Measurements from ENCODE around the gene C19orf85.

The C19orf85 gene

DNA sequence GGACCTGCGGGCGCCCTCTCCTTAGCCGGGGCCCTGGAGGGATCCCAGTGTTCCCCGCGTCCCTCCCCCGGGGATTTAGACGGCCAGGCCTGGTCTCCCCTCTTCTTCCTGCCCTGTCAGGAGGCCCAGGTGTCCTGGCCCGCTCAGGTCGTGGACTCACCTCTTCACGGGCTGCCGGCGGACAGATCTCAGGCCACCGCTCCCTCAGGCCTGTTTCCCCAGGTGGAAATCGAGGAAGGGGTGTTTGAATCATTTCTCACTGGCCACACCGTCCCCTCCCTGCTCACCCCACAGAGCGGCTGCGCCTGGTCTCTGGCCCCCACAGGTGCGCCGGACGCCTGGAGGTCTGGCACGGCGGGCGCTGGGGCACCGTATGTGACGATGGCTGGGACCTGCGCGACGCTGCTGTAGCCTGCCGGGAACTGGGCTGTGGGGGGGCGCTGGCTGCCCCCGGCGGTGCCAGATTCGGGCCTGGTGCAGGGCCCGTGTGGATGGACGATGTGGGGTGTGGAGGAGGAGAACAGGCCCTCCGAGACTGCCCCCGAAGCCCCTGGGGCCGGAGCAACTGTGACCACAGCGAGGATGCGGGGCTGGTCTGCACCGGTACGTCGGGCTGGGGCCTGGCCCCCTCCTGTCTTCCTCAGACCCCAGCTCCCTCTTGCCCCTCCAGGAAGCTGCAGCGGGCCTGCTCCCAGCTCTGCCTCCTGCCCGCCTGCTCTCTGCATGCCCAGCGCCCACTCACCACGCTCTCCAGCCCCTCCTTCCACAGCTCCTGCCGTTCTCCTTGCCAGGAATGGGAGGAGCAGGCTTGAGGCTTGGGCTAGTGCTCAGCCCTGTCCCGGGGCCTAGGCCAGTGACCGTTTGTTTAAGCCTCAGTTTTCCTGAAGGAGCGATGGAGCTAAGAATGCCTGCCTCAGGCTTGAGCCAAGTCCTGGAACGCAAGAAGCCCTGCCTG, 26.2 kb upstream of the C19orf85 start:
- H3K4me3 ChIP-seq (ENCODE audit: low read length), result no peak overlapping the region

DNA sequence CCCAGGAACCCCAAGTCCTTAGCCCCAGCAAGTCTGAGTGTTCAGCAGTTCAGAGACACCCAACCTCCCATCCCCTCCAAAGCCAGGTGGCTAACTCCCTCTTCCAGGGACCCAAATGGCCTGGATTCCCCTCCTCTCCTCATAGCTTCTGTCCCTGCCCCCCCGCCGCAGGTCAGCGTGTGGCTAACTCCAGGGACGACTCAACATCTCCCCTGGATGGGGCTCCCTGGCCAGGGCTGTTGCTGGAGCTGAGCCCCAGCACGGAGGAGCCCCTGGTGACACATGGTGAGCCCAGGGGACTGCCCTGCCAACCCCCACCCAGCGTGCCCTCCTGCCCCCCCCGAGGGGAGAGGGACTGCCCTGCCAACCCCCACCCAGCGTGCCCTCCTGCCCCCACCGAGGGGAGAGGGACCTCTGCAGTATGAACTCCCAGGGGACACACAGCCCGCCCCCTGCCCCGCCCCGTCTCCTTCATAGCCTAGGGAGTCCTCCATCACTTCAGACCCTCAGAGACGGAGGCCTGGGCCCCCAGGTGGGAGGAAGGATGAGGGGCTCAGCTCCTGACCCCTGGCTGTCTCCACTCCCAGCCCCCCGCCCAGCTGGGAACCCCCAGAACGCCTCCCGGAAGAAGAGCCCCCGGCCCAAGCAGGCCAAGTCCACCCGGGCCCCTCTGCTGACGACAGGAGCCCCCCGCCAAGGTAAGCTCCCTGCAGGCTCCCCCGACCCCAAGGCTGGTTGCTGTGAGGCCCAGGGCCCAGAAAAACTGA, 25.3 kb upstream of the C19orf85 start:
- DNase-seq (ENCODE audit: low read depth, low spot score), result no peak

More for the DNA sequence above, 26.2 kb upstream of the C19orf85 start:
- no peak for DNase-seq (ENCODE audit: low read depth, low spot score)

DNA sequence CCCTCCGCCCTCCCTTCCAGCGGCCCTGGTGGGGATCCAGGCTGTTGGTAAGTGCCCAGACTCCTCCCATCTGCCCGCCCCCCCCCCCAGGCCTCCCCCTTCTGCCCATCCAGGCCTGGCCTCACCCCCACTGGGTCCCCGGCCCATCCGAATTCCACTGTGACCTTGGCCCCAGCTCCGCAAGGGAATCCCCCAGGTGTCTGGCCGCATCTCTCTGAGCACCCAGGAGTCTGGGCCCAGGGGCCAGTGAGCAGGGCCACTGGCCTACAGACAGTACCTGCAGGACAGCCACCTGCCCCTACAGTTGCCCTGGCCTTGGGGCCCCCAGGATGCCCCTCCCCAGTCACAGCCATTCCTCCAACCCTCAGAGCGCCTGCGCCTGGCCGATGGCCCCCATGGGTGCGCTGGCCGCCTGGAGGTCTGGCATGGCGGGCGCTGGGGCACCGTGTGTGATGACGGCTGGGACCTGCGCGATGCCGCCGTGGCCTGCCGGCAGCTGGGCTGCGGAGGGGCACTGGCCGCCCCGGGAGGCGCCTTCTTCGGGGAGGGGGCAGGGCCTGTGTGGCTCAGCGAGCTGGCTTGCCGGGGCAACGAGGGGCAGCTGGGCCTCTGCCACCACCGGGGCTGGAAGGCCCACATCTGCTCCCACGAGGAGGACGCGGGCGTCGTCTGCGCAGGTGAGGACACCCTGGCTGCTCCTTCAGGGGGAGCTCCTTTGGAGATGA, 24.6 kb upstream of the C19orf85 start:
- no peak for DNase-seq (ENCODE audit: low read depth, low spot score)
- no peak overlapping the region for H3K4me3 ChIP-seq (ENCODE audit: low read length)

More for the DNA sequence above, 25.3 kb upstream of the C19orf85 start:
- no peak overlapping the region for H3K4me3 ChIP-seq (ENCODE audit: low read length)

DNA sequence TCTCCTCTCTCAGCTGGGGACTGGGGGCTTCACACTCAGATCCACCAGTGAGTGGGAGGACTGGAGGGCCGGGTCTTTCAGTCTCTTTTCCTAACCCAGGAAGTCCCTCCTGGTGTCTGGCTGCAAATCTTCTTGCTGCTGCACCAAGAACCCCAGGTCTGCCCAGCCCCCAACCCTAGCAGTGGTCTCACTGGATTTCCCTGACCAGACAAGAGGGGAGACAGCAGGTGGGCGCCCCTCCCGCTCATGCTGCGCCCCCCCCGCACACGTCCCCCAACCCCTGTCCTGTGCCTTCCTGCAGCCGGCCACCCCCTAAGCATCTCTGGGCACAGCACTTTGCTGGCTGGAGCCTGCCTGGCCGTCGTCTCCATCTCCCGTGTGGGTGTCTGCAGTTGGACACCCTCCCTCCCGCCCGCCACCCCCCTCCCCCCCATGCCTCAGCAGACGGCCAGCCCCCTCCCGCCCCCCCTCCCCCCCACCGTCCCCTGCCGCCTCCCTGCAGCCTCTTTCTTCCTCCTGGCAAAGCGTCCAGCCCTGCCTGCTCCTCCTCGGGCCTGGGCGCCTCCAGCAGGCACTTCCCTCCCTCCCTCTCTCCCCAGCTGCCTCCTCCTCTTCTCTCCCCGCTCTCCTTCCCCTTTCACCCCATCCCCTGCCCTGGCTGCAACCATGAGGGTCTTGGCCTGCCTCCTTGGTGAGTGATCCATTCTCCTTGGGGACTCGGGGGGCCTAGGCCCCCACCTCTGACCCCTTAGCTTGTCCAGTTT, 23.6 kb upstream of the C19orf85 start, which contains the start of gene SSC5D:
Gene SSC5D (plus strand): TSS at position 513 of the 764 bp plus-strand sequence. CDS start 154 bp downstream, at position 667.
- DNase-seq (ENCODE audit: low read depth, low spot score), result no peak
- no peak within 1 kb of the TSS for H3K4me3 ChIP-seq (ENCODE audit: low read length)

DNA sequence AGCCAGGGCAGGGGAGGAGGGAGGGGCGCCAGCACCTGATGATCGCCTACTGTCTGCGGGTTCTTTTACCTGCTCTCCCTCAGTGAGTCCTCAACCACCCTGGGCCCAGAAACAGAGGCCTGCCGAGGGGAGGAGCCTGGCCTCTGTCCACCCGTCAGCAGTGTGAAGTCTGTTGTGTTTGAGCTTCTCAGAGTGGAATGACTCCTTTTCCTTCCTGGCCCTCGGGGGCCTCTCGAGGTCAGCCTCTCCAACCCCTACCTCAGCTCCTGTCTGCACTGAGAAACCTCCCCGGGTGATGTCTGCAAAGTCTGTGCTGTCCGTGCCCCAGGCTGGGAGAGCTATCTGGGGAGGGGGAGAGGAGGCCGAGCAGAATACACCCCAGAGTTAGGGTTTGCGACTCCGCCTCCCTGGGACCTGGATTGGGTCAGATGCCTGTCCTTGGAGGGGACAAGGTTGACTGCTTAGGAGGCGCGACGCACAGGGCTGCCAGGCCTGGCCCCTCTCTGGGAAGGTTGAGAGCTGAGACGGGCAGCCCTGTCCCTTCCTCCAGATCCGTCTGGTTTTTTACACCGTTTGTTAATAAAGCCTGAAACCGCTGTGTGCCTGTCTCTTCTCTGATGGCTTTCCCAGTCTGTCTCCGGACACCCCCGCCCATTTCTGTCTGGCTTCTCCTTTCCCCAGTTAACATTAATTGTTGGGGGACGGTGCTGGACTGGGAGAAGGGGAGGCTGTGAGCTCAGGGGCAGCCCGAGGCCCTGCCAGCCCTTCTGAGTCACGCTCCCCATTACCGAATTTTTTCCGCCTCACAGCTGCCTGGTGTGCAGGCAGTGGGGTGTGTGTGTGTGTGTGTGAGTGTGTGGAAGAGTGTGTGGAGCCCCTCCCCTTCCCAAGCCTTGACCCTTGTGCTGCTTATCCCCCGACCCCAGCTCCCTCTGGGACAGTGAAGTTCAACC, 22.7 kb upstream of the C19orf85 start:
- H3K4me3 ChIP-seq (ENCODE audit: low read length), result no peak overlapping the region
- no peak for DNase-seq (ENCODE audit: low read depth, low spot score)

DNA sequence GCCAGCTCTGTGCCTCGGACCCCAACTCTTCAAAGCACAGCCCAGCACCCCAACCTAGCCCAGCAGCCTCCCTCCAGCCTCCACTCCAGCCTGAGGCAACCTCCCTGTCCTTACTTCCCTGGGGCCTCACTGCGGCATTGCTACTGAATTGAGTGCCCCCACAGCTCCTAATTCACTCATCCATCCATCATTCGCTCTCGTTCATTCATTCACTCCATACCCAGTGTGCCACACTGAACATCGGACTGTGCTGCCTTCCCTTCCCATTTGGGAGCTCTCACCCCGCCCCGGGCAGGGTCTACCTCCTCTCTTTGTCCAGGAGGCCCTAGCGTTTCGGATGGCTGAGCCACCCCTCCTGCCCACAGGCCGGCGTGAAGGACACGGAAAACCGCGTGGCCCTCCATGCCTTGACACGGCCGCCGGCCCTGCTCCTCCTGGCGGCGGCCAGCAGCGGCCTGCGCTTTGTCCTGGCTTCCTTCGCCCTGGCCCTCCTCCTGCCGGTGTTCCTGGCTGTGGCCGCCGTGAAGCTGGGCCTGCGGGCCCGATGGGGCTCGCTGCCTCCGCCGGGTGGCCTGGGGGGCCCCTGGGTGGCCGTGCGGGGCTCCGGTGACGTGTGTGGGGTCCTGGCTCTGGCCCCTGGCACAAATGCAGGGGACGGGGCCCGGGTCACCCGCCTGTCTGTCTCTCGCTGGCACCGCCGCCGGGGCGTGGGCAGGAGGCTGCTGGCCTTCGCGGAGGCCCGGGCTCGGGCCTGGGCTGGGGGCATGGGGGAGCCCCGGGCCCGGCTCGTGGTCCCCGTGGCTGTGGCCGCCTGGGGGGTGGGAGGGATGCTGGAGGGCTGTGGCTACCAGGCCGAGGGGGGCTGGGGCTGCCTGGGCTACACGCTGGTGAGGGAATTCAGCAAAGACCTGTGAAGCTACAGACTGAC, 21.8 kb upstream of the C19orf85 start:
- DNase-seq (ENCODE audit: low read depth, low spot score), result no peak
- peak overlapping the region; percentile 77 for H3K4me3 ChIP-seq (ENCODE audit: low read length)

DNA sequence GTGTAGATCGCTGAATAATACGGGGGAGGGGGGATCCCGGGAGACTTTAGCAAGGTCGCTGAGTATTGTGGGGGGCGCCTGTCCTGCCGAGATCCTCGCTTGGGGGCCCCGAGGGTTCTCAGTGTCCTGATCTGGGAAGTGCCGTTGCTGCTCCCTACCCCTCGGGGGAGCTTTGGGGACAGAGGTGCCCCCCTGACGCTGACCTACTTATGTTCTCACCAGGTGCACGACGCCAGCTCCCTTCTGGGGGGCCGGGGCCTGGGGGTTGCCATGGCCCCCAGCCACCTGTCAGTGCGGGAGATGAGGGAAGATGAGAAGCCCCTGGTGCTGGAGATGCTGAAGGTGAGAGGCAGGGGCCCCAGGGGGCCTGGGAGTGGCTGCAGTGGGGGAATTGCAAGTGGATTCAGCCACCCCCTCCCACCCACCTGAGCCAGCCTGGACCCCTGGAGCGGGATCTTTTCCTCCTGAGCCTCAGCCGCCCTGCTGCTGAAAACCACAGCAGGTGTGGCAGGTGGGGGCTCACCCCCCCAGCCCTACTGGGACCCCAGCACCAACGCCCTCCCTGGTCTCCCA, 21.0 kb upstream of the C19orf85 start:
- H3K4me3 ChIP-seq (ENCODE audit: low read length), result peak overlapping the region; percentile 77
- DNase-seq (ENCODE audit: low read depth, low spot score), result no peak

DNA sequence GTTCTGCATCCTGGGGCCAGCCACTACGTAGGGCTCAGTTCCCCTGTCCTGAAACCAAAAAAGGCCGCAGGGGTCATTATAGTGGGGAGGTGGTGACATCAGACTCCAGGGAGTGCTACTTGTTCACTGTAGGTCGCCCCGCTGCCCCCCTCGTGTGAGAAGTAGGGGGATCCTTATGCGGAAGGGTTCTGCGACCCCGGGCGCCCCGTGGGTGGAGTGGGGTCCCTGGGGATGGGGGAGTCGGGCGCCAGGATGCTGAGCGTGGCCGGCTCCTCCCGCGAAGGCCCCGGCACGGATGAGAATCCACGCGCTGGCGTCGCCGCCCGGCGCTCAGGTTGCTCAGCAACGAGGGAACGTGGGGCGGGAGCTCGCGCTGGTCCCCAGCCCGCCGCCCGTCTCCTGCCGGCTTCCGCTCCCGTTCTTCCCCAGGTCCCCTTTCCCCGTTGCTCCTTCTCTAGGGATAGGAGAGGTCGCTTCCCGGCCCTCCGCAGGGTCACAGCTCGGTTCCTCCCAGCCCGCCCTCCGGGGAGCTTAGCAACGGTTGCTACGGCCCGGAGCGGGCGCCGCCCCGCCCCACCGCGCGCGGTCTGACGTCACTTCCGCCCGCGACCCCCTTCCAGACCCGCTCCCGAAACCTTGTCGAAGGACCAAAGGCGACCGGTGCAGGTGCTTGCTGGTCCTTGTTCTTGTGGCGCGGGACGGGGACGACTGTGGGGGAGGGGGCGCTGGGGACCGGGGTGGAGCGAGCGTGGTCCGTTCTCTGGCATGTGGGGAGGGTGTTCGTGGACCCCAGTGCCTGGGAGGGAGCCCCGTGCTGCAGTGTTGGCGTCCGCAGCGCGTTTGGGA, 20.3 kb upstream of the C19orf85 start, which contains the start of gene NAT14:
Gene NAT14 (plus strand): TSS at position 596 of the 846 bp plus-strand sequence. CDS start 521 bp downstream, outside the sequence.
- peak; percentile 64 for DNase-seq (ENCODE audit: low read depth, low spot score)
- peak within 1 kb of the TSS; percentile 77 for H3K4me3 ChIP-seq (ENCODE audit: low read length)

DNA sequence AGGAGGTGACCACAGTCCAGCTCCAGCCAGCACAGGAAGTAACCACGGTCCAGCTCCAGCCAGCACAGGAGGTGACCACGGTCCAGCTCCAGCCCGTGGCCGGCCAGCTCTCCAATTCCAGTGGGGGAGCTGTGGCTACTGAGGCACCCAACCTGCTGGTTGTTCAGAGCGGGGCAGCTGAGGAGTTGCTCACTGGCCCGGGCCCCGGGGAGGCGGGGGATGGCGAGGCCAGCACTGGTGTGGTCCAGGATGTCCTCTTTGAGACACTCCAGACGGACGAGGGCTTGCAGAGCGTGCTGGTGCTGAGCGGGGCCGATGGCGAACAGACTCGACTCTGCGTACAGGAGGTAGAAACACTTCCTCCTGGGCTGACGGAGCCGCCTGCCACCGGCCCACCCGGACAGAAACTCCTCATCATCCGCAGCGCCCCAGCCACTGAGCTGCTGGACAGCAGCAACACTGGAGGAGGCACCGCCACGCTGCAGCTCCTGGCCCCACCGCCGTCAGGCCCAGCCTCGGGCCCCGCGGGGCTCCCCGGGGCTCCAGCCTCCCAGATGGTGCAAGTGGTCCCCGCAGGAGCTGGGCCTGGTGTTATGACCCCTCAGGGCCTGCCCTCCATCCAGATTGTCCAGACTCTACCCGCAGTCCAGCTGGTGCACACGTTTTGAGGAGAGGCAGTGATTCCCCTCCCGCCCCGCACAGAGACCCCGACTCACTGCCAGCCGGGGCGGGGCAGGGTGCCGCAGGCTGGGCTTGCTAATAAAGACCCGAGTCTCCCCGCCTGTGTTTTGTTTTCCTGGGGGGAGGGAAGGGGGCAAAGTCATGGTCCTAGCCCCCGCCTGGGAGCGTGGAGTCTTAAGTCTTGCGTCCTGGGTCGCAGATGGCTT, 19.4 kb upstream of the C19orf85 start:
- peak overlapping the region; percentile 77 for H3K4me3 ChIP-seq (ENCODE audit: low read length)
- no peak for DNase-seq (ENCODE audit: low read depth, low spot score)

DNA sequence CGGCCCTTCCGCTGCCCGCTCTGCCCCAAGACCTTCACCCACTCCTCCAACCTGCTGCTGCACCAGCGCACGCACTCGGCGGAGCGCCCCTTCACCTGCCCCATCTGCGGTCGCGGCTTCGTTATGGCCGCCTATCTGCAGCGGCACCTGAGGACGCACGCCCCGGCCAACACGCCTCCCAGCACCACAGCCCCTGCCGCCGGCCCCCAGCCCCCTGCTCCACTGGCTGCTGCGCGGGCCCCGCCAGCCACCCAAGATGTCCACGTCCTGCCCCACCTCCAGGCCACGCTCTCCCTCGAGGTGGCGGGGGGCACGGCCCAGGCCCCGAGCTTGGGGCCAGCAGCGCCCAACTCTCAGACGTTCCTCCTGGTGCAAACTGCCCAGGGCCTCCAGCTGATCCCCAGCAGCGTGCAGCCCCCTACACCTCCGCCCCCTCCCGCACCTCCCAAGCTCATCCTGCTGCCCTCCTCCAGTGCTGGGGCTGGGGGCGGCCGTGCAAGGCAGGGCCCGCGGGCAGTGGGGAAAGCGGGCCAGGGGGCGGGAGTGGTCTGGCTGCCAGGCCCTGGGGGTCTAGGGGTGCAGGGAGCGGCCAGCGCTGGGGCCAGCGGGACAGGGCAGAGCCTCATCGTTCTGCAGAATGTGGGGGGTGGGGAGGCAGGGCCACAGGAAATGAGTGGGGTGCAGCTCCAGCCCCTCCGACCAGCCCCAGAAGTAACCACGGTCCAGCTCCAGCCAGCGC, 18.6 kb upstream of the C19orf85 start:
- DNase-seq (ENCODE audit: low read depth, low spot score), result no peak
- H3K4me3 ChIP-seq (ENCODE audit: low read length), result no peak overlapping the region

DNA sequence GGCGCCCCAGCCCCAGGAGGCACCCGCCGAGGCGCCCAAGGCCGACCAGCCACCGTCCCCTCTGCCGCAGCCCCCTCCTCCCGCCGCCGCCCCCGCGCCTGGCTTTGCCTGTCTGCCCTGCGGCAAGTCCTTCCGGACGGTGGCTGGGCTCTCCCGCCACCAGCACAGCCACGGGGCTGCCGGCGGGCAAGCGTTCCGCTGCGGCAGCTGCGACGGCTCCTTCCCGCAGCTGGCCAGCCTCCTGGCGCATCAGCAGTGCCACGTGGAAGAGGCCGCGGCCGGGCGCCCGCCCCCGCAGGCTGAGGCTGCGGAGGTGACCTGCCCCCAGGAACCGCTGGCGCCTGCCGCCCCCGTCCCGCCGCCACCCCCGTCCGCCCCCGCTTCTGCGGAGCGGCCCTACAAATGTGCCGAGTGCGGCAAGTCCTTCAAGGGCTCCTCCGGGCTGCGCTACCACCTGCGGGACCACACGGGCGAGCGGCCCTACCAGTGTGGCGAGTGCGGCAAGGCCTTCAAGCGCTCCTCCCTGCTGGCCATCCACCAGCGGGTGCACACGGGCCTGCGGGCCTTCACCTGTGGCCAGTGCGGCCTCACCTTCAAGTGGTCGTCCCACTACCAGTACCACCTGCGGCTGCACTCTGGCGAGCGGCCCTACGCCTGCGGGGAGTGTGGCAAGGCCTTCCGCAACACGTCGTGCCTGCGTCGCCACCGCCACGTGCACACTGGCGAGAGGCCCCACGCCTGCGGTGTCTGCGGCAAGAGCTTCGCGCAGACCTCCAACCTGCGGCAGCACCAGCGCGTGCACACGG, 17.8 kb upstream of the C19orf85 start:
- DNase-seq (ENCODE audit: low read depth, low spot score), result no peak

DNA sequence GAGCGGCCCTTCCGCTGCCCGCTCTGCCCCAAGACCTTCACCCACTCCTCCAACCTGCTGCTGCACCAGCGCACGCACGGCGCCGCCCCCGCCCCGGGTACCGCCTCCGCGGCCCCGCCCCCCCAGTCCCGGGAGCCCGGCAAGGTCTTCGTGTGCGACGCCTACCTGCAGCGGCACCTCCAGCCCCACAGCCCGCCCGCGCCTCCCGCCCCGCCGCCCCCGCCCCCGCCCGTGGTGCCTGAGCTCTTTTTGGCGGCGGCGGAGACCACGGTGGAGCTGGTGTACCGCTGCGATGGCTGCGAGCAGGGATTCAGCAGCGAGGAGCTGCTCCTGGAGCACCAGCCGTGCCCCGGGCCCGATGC, 17.2 kb upstream of the C19orf85 start:
- H3K4me3 ChIP-seq (ENCODE audit: low read length), result no peak overlapping the region
- DNase-seq (ENCODE audit: low read depth, low spot score), result no peak

More for the DNA sequence above, 17.8 kb upstream of the C19orf85 start:
- H3K4me3 ChIP-seq (ENCODE audit: low read length), result no peak overlapping the region

All from Jurkat, Clone E6-1 (cell line).